GM13977 (cell line): Measurements from ENCODE around the gene EIPR1.

Source experiments
- DNase-seq: peaks from one replicate; pipeline ENCODE4 v3.0.0; 2012; ENCODE audit warnings: low spot score
- in situ Hi-C: fragments of 300-500 bp; cut with MboI; formaldehyde crosslinking; loops from one replicate; pipeline ENCODE4 v1.12.0; 2022; ENCODE audit warnings: low sequenced_read_pairs, low pct_unique_long_range_greater_than_20kb, mixed read lengths, inconsistent platforms; ENCODE audit not compliant: unreplicated experiment
- TF ChIP-seq, protein P1 (sequence below): IDR thresholded peaks from 2 replicates; pipeline ENCODE4 v1.5.1; 2012; ENCODE audit warnings: mild to moderate bottlenecking, control low read depth; ENCODE audit not compliant: insufficient read depth; ENCODE audit errors: extremely low read depth, missing control alignments

EIPR1 gene

DNA sequence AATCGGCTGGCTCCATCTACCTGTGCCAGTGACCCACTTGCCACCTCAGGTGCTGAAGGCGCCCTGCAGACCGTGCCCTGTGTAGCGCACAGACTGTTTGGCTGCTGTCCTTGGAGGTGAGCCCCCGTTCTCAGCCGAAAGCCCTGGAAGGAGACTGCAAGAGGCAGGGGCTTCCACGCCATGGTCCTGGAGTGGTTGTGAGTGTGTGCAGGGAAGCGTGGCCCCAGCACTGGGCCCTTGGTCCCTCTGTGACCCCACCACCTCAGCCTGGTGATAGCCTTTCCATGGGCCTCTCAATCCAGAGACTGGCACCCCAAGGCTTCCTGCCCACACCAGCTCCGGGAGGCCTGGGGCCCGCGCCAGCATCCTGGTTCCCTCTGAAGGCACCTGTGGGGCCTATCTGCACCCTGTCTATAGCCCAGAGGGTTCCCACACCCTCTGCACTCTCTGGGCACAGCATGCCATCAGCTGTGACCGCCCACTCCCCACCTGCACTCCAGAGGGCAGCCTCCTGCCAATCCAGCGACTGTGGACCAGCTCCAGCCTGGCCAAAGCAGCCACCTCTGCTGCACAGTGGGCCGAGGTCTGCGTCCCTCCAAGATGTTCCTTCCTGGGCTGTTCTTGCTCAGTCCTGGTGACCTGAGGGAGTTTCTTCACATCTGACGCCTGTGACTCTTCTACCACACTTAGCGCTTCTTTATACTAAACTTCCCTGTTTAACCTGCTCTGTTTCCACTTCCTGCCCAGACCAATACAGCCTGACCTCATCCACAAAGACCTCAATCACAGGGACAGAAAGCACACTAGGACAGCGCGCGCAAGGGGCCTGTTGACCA is 109.5 kb downstream of the EIPR1 start:
- in situ Hi-C loops = no loop called here
- TF ChIP-seq, protein P1, sequence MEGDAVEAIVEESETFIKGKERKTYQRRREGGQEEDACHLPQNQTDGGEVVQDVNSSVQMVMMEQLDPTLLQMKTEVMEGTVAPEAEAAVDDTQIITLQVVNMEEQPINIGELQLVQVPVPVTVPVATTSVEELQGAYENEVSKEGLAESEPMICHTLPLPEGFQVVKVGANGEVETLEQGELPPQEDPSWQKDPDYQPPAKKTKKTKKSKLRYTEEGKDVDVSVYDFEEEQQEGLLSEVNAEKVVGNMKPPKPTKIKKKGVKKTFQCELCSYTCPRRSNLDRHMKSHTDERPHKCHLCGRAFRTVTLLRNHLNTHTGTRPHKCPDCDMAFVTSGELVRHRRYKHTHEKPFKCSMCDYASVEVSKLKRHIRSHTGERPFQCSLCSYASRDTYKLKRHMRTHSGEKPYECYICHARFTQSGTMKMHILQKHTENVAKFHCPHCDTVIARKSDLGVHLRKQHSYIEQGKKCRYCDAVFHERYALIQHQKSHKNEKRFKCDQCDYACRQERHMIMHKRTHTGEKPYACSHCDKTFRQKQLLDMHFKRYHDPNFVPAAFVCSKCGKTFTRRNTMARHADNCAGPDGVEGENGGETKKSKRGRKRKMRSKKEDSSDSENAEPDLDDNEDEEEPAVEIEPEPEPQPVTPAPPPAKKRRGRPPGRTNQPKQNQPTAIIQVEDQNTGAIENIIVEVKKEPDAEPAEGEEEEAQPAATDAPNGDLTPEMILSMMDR = no peak
- DNase-seq = no peak

DNA sequence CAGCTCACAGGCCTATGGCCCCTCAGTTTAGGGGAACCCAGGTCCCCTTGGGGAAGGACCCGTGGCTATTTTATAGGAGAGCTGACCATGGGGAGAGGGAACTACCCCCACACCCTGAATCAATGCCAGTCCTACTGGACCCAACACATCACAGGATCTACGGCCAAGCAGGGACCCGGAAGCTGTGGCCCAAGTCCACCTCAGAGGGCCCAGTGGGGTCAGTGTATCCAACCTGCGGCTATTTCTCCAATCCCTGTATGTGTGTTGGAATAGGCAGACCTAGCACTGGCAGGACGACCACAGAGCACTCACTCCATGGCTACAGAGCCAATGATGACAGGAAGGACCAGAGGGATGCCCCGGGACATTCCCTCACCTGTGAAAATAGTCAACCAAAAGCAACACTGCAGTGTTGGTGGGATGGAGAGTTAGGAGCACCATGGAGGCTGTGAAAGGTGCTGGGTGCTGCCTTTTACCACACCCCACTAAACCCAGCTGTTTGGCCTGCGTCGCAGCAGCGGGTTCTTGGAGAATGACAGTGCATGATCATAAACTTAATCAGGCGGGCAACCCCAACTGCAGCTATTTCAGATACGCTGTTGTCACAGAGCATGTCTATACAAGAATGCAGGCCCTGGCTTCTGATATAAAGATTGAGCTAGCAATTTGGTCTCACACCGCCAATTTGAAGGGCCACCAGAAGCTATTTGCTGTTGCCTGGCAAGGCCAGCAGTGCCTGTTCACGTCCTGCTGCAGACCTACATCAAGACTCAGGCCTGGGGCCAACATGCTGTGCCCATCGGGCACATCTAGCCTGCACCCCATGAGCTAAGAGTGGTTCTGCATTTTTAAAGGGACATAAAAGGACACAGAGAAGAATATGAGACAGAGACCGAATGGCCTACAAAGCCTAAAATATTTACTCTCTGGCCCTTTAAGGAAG is 110.4 kb downstream of the EIPR1 start:
- no peak for DNase-seq
- in situ Hi-C loops = no loop called here
- TF ChIP-seq, protein P1 = no peak

DNA sequence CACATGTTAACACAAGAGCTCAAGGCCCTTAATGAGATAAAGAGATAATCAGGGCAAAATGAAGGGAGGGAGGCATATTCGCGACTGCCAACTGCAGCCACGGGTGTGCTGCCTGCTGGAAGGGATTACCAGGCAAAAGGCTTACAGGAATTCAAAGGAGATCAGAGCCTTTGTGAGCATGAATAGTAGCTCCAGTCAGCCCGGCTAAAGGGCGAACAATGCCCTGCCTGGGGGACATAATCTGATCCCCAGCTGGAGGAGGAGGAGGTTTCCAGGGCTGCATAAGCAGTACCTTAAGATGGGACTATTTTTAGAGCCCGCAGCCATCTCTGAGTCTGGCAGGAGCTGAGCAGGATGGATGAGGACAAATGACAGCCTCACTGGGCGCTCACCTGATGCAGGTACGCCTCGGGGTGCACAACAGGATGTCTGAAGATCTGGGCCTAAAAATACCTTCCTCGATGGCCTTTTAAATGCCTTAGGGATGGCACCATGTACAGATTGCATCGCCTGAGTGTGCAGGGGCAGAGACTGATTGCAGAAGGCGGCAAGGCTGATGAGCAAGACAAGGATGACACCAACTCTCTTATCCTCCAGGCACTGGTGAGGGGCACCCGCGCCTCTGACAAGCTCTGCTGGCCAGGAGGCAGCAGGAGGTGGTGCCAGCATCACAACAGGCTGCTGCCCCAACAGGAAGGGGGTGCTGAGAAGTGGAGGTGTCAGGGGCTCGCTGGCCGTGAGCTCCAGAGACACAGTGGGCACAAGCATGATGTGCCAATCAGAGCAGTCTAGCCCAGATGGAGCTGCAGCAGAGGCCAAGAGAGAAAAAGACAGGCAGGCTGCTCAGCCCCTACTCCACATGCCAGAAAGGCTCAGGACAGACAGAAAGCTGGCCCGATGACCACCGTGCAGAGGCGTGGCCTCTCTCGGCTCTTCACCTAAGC is 111.4 kb downstream of the EIPR1 start:
- no peak for DNase-seq
- TF ChIP-seq, protein P1 = no peak
- in situ Hi-C loops = no loop called here

DNA sequence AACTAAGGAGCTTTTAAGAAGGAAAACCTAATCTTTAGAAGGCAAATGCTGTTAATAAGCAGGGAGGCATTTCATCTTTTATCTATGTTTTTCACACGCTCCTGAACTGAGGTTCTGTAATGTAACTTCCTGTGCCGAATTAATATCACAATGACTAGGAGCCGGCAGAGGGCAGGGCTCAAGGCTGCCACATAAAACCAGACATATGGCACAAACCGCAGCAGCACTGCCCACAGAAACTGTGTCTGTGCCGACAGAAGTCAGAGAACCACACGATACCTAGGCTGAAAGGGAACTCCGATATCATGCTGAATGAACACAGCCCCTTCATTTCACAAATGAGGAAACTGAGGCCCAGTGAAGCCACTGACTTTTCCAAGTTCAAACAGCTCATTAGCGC is 112.1 kb downstream of the EIPR1 start:
- no peak for DNase-seq
- in situ Hi-C loops = no loop called here
- TF ChIP-seq, protein P1 = no peak

DNA sequence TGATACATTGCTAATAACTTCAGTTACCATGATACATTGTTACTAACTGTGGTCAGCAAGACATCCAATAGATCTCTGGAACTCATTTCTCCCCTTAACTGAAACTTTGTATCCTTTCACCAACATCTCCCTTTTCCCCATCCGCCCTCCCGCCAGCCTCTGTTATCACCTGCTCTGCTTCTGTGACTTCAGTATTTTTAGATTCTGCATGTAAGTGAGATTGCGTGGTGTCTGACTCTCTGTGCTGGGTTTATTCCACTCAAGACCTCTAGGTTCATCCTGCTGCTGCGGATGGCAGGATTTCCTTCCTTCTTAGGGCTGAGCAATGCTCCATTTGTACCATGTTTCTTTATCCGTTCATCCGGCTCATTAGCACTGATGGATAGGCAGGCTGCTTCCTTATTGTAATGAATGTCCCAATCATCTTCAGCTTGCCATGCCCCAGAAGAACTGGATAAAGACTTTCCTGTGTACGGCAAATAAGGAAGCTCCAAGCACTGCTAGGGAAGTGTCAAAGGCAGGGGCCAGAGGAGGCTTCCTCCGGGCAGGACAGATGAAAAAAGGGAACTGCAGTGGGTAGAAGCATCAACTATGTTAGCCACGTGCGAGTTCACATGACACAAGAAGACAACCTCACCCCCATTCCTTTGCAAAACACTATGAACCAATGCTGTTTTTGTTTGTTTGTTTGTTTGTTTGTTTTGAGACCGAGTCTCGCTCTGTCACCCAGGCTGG is 113.4 kb downstream of the EIPR1 start:
- in situ Hi-C loops = no loop called here
- no peak for DNase-seq
- TF ChIP-seq, protein P1 = no peak
